ENCODE measurements around the gene MYBBP1A. TPM values are rescaled to one million over a fixed set of nuclear protein-coding genes. Genes with fewer than 3 reads are reported as not detected.
"Not testable (repeated sequence)": the region's sequence is repeated elsewhere in the genome, so short reads cannot be mapped to it uniquely, and the experiment has no call there.

MYBBP1A gene
- total RNA-seq, 4 donors from 2014 or later, result 73.4 to 127 (median 83.8) TPM

- WGBS, result 98% methylated on average over 8 of the region's 36 CpGs
- H3K27ac ChIP-seq, result no peak overlapping the region
- no peak overlapping the region for H3K4me3 ChIP-seq
- TF ChIP-seq CTCF (IDR thresholded peaks at IDR 0.05), result no peak
- TF ChIP-seq EP300 (IDR thresholded peaks at IDR 0.05), result no peak
- no peak for TF ChIP-seq POLR2A (IDR thresholded peaks at IDR 0.05)
- TF ChIP-seq POLR2AphosphoS5 (IDR thresholded peaks at IDR 0.05), result no peak
- H3K27me3 ChIP-seq, result peaks cover 6% of the 10 kb centered on the region
- H3K4me1 ChIP-seq, result peaks cover 14% of the 10 kb centered on the region
- no peaks in the 10 kb centered on the region for H3K9me3 ChIP-seq
- no peaks in the 10 kb centered on the region for H3K36me3 ChIP-seq
- no peak for DNase-seq (ENCODE audit: low spot score in 2 of 2)
These were observed 41.6 kb upstream of the MYBBP1A start for GRCh38 chr17:4596636-4597380.

GRCh38 chr17:4595685-4596342 is 40.6 kb upstream of the MYBBP1A start:
- not testable (repeated sequence) for H3K27ac ChIP-seq; H3K9me3 ChIP-seq; DNase-seq (ENCODE audit: low spot score in 2 of 2); H3K36me3 ChIP-seq; H3K4me3 ChIP-seq; H3K27me3 ChIP-seq
- peaks cover 14% of the 10 kb centered on the region for H3K4me1 ChIP-seq
- no CpG with 5 or more reads among the region's 23 CpGs for WGBS

- DNase-seq (ENCODE audit: low spot score in 2 of 2), result peak in 1 of 2 donors; percentile 63
- no peaks in the 10 kb centered on the region for H3K36me3 ChIP-seq
- 77% methylated on average over 25 of the region's 29 CpGs for WGBS
- no peaks in the 10 kb centered on the region for H3K9me3 ChIP-seq
- TF ChIP-seq POLR2A (IDR thresholded peaks at IDR 0.05) (no peak), EP300 (IDR thresholded peaks at IDR 0.05) (no peak), POLR2AphosphoS5 (IDR thresholded peaks at IDR 0.05) (no peak), CTCF (IDR thresholded peaks at IDR 0.05) (no peak)
- H3K4me3 ChIP-seq, result no peak overlapping the region
- peaks cover 6% of the 10 kb centered on the region for H3K27me3 ChIP-seq
- no peak overlapping the region for H3K27ac ChIP-seq
- H3K4me1 ChIP-seq, result peaks cover 14% of the 10 kb centered on the region
These were observed 39.9 kb upstream of the MYBBP1A start for GRCh38 chr17:4594931-4595684.

- Histone ChIP-seq H3K9me3 (no peaks in the 10 kb centered on the region), H3K36me3 (no peaks in the 10 kb centered on the region), H3K27me3 (peaks cover 4% of the 10 kb centered on the region), H3K4me3 (no peak overlapping the region), H3K4me1 (peaks cover 8% of the 10 kb centered on the region), H3K27ac (no peak overlapping the region)
- 90% methylated on average over 7 of the region's 7 CpGs for WGBS
- TF ChIP-seq POLR2AphosphoS5 (IDR thresholded peaks at IDR 0.05) (no peak), CTCF (IDR thresholded peaks at IDR 0.05) (no peak), POLR2A (IDR thresholded peaks at IDR 0.05) (no peak)
- DNase-seq (ENCODE audit: low spot score in 2 of 2), result no peak
These were observed 39.2 kb upstream of the MYBBP1A start for GRCh38 chr17:4594406-4594805.

- WGBS, result 72% methylated on average over 5 of the region's 14 CpGs
These were observed 37.8 kb upstream of the MYBBP1A start for GRCh38 chr17:4593021-4593421.

More at GRCh38 chr17:4593021-4593421, 37.8 kb upstream of the MYBBP1A start:
- DNase-seq (ENCODE audit: low spot score in 2 of 2), result no peak
- TF ChIP-seq EP300 (IDR thresholded peaks at IDR 0.05) (no peak), POLR2A (IDR thresholded peaks at IDR 0.05) (no peak), CTCF (IDR thresholded peaks at IDR 0.05) (no peak), POLR2AphosphoS5 (IDR thresholded peaks at IDR 0.05) (no peak)
- H3K9me3 ChIP-seq, result no peaks in the 10 kb centered on the region
- no peaks in the 10 kb centered on the region for H3K27me3 ChIP-seq
- no peaks in the 10 kb centered on the region for H3K36me3 ChIP-seq
- no peak overlapping the region for H3K27ac ChIP-seq
- no peak overlapping the region for H3K4me3 ChIP-seq
- H3K4me1 ChIP-seq, result no peaks in the 10 kb centered on the region
